SK-N-SH (cell line): ENCODE data around the gene PREB.

Experiments
- CHD2 ChIP-seq: fragments of 150-350 bp; IDR thresholded peaks from 2 replicates; pipeline ENCODE4 v1.6.1; 2018; ENCODE audit warnings: low read length; ENCODE audit not compliant: partially characterized antibody
- EP300 ChIP-seq, 2 experiments: IDR thresholded peaks; 2 replicates each; pipeline versions ENCODE4 v1.4.0 to v1.6.1; 2012; ENCODE audit warnings: borderline replicate concordance in 1 of 2, low read depth in 1 of 2, low read length in 1 of 2
- FOXM1 ChIP-seq: IDR thresholded peaks from 2 replicates; pipeline ENCODE4 v1.4.0; 2012; ENCODE audit warnings: low read depth, mild to moderate bottlenecking
- POLR2AphosphoS5 ChIP-seq: IDR thresholded peaks from 2 replicates; pipeline ENCODE4 v1.6.1; 2012; ENCODE audit warnings: low read depth, low read length
- SIN3A ChIP-seq: IDR thresholded peaks from 2 replicates; pipeline ENCODE4 v1.6.1; 2012; ENCODE audit warnings: low read depth, mild to moderate bottlenecking, low read length, moderate library complexity, borderline replicate concordance
- TF ChIP-seq, protein P1 (sequence below): fragments of 200-600 bp; sonication (generic); IDR thresholded peaks from 2 replicates; pipeline ENCODE4 v1.6.1; 2017; ENCODE audit warnings: antibody characterized with exemption, mild to moderate bottlenecking, moderate library complexity
- TF ChIP-seq, protein P2 (sequence below): fragments of 150-350 bp; IDR thresholded peaks from 2 replicates; pipeline ENCODE4 v1.6.1; 2017; ENCODE audit warnings: antibody characterized with exemption, low read length, low read depth, borderline replicate concordance
- TF ChIP-seq, protein P3 (sequence below): IDR thresholded peaks from 2 replicates; pipeline ENCODE4 v1.6.1; 2012; ENCODE audit warnings: mild to moderate bottlenecking, low read depth, low read length, moderate library complexity
- TF ChIP-seq, protein P4 (sequence below): IDR thresholded peaks from 2 replicates; pipeline ENCODE4; 2012

DNA sequence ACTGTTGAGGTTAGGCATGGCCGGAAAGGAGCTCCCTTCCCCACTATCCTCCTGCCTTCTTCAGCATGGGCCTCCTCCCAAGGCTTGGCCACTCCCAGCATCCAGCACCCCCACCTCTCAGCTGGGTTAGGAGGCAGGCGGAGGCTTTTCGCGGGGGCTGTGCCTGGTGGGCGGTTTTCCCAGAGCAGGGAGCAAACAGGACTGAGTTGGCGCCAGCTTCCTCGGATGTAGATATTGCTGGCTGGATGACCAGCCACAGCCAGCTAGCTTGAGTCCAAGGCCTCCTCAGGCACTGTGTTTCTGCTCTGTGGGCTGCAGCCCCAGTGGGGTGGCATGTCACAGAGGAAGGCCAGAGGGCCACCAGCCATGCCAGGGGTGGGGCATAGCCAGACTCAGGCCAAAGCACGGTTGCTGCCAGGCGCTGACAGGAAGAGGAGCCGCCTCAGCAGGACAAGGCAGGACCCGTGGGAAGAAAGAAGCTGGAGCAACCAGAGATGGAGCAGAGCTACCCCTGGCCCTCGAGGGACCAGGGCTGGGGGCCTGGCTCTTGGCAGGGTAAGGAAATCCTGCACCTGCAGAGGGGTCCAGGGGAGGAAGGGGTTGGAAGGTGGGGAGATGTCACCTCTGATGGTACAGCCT, 14.5 kb upstream of the PREB start, which contains the start of gene TCF23:
- TF ChIP-seq, protein P1, sequence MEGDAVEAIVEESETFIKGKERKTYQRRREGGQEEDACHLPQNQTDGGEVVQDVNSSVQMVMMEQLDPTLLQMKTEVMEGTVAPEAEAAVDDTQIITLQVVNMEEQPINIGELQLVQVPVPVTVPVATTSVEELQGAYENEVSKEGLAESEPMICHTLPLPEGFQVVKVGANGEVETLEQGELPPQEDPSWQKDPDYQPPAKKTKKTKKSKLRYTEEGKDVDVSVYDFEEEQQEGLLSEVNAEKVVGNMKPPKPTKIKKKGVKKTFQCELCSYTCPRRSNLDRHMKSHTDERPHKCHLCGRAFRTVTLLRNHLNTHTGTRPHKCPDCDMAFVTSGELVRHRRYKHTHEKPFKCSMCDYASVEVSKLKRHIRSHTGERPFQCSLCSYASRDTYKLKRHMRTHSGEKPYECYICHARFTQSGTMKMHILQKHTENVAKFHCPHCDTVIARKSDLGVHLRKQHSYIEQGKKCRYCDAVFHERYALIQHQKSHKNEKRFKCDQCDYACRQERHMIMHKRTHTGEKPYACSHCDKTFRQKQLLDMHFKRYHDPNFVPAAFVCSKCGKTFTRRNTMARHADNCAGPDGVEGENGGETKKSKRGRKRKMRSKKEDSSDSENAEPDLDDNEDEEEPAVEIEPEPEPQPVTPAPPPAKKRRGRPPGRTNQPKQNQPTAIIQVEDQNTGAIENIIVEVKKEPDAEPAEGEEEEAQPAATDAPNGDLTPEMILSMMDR, result no peak
- TF ChIP-seq CHD2 (no peak), FOXM1 (no peak), POLR2AphosphoS5 (no peak), EP300 (IDR thresholded peaks at IDR 0.05; ENCODE audit: borderline replicate concordance in 1 of 2, low read depth in 1 of 2, low read length in 1 of 2) (no peak), SIN3A (no peak)
- TF ChIP-seq, protein P2, sequence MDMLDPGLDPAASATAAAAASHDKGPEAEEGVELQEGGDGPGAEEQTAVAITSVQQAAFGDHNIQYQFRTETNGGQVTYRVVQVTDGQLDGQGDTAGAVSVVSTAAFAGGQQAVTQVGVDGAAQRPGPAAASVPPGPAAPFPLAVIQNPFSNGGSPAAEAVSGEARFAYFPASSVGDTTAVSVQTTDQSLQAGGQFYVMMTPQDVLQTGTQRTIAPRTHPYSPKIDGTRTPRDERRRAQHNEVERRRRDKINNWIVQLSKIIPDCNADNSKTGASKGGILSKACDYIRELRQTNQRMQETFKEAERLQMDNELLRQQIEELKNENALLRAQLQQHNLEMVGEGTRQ, result no peak
- TF ChIP-seq, protein P3, sequence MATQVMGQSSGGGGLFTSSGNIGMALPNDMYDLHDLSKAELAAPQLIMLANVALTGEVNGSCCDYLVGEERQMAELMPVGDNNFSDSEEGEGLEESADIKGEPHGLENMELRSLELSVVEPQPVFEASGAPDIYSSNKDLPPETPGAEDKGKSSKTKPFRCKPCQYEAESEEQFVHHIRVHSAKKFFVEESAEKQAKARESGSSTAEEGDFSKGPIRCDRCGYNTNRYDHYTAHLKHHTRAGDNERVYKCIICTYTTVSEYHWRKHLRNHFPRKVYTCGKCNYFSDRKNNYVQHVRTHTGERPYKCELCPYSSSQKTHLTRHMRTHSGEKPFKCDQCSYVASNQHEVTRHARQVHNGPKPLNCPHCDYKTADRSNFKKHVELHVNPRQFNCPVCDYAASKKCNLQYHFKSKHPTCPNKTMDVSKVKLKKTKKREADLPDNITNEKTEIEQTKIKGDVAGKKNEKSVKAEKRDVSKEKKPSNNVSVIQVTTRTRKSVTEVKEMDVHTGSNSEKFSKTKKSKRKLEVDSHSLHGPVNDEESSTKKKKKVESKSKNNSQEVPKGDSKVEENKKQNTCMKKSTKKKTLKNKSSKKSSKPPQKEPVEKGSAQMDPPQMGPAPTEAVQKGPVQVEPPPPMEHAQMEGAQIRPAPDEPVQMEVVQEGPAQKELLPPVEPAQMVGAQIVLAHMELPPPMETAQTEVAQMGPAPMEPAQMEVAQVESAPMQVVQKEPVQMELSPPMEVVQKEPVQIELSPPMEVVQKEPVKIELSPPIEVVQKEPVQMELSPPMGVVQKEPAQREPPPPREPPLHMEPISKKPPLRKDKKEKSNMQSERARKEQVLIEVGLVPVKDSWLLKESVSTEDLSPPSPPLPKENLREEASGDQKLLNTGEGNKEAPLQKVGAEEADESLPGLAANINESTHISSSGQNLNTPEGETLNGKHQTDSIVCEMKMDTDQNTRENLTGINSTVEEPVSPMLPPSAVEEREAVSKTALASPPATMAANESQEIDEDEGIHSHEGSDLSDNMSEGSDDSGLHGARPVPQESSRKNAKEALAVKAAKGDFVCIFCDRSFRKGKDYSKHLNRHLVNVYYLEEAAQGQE, result no peak
- TF ChIP-seq, protein P4, sequence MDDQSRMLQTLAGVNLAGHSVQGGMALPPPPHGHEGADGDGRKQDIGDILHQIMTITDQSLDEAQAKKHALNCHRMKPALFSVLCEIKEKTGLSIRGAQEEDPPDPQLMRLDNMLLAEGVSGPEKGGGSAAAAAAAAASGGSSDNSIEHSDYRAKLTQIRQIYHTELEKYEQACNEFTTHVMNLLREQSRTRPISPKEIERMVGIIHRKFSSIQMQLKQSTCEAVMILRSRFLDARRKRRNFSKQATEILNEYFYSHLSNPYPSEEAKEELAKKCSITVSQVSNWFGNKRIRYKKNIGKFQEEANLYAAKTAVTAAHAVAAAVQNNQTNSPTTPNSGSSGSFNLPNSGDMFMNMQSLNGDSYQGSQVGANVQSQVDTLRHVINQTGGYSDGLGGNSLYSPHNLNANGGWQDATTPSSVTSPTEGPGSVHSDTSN, result no peak
